HEK293T (cell line): Measurements from ENCODE around the gene UBAP2L.
A peak's percentile ranks its signal among the peaks of the same experiment; 100 is the strongest.

Source experiments
- ARNT ChIP-seq: fragments of 450-650 bp; IDR thresholded peaks from 2 replicates; pipeline ENCODE4 v1.6.1; 2017; ENCODE audit warnings: mild to moderate bottlenecking
- BHLHE40 ChIP-seq: fragments of 450-650 bp; IDR thresholded peaks from 2 replicates; pipeline ENCODE4 v1.6.1; 2016; ENCODE audit warnings: mild to moderate bottlenecking, moderate library complexity, borderline replicate concordance
- ELF4 ChIP-seq: fragments of 450-650 bp; IDR thresholded peaks from 2 replicates; pipeline ENCODE4 v1.6.1; 2017; ENCODE audit warnings: antibody characterized with exemption
- FOXA1 ChIP-seq: fragments of 450-650 bp; IDR thresholded peaks from 2 replicates; pipeline ENCODE4 v1.6.1; 2016; ENCODE audit warnings: mild to moderate bottlenecking
- FOXK2 ChIP-seq: fragments of 450-650 bp; IDR thresholded peaks from 2 replicates; pipeline ENCODE4 v1.6.1; 2016; ENCODE audit warnings: mild to moderate bottlenecking
- FOXM1 ChIP-seq: fragments of 450-650 bp; IDR thresholded peaks from 2 replicates; pipeline ENCODE4 v1.6.1; 2017; ENCODE audit warnings: mild to moderate bottlenecking, borderline replicate concordance
- L3MBTL2 ChIP-seq: fragments of 450-650 bp; conservative IDR thresholded peaks from 2 replicates; pipeline ENCODE4 v1.6.1; 2016; ENCODE audit warnings: mild to moderate bottlenecking
- LEF1 ChIP-seq: fragments of 450-650 bp; IDR thresholded peaks from 2 replicates; pipeline ENCODE4 v1.6.1; 2017; ENCODE audit warnings: mild to moderate bottlenecking, borderline replicate concordance
- SP1 ChIP-seq: fragments of 450-650 bp; IDR thresholded peaks from 2 replicates; pipeline ENCODE4 v1.6.1; 2017
- TARDBP ChIP-seq: fragments of 450-650 bp; IDR thresholded peaks from 2 replicates; pipeline ENCODE4 v1.6.1; 2016
- ZNF384 ChIP-seq: fragments of 450-650 bp; IDR thresholded peaks from 2 replicates; pipeline ENCODE4 v1.6.1; 2016
- TF ChIP-seq, protein P1 (sequence below): fragments of 450-650 bp; IDR thresholded peaks from 2 replicates; pipeline ENCODE4 v1.6.1; 2016

GRCh38 chr1:154198756-154199562, 21.8 kb upstream of the UBAP2L start:
- no peak for TF ChIP-seq FOXK2
- TF ChIP-seq LEF1 = no peak
- no peak for TF ChIP-seq FOXA1
- TF ChIP-seq ZNF384 = no peak
- no peak for TF ChIP-seq SP1
- no peak for TF ChIP-seq ARNT
- no peak for TF ChIP-seq ELF4
- no peak for TF ChIP-seq BHLHE40
- TF ChIP-seq TARDBP = no peak
- TF ChIP-seq, protein P1, sequence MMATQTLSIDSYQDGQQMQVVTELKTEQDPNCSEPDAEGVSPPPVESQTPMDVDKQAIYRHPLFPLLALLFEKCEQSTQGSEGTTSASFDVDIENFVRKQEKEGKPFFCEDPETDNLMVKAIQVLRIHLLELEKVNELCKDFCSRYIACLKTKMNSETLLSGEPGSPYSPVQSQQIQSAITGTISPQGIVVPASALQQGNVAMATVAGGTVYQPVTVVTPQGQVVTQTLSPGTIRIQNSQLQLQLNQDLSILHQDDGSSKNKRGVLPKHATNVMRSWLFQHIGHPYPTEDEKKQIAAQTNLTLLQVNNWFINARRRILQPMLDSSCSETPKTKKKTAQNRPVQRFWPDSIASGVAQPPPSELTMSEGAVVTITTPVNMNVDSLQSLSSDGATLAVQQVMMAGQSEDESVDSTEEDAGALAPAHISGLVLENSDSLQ = peak; percentile 30; the same call in 1 of the 2 replicates
- TF ChIP-seq L3MBTL2 = no peak
- no peak for TF ChIP-seq FOXM1
